Left lobe of liver (tissue), 2 donors: ENCODE data around the gene RAB17. TPM values are rescaled to one million over a fixed set of nuclear protein-coding genes. Genes with fewer than 3 reads are reported as not detected.

ENCODE experiments used
- ATAC-seq: fragments of 200-7000 bp; cut with Tn5 transposase; one replicate; pipeline ENCODE4 v1.9.1; 2020; ENCODE audit warnings: mild to moderate bottlenecking, moderate library complexity
- DNase-seq: peaks from one replicate; pipeline ENCODE4 v3.0.0-alpha.2; 2020; ENCODE audit warnings: low spot score
- total RNA-seq: library from RNA; stranded (reverse); gene quantifications from one replicate; pipeline ENCODE4 v1.2.1, GENCODE V29; 2021
- donor health status: DM: no; HTN: no; CAD: no; lungs with moderate emphysema.
- donor health status: DM: no; HTN: yes; CAD: no.

Gene RAB17
- total RNA-seq, 1 donor from 2014 or later = 88.5 TPM

DNA sequence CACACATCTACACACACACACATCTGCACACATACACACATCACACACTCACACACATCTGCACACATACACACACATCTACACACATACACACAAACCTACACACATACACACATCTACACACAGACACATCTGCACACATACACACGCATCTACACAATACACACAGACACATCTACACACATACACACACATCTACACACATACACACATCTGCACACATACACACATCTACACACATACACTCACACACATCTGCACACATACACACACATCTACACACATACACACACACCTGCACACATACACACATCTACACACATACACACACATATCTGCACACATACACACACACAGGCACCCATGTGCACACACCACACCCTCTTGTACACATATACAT is 24.6 kb downstream of the RAB17 start:
- DNase-seq (no peak), ATAC-seq (no peak)

DNA sequence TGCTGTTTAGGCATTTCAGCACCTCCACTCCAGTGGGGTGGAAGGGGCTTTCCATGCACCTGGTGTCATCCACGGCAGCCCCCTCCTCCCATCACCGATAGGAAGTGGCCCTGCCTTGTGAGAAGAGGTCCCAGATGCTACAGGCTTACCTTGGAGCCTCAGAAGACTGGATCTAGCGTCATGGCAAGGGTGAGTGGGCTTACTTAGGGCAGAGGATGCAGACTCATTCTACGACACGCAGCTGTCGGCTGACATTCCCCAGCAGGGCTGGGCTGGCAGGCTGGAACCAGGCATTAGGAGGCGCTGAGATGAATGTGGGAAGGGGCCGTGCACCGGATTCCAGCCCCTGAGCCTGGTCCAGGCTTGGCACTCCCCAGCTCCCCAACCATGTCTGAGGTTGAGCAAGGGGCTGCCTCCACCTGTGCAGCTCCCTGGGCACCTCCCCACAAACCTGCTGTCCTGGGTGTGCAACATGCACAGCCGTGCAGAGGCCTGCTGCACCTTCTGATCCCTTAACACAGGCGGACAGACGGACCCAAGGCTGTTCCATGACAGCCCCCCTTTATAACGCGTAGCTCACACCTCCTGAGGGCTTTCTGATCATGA is 25.9 kb downstream of the RAB17 start:
- no peak for DNase-seq

DNA sequence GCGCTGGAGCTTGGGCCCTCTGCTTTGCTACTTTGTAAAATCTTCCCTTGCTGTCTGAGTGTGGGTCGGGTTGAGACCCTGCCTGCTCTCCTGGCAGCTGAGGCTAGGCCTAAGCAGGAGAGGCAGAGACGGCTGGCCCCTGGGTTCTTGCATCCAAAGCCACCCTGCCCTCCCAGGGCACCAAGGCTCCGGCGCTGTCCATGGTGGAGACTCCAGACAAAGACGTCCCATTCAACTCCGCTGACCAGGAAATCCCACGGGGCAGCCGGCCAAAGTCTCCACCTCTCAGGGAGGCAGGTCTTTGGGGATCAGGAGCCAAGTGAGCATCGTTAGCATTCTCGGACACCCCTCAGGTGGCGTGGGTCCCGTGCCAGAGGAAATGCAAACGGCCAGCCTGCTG is 26.7 kb downstream of the RAB17 start:
- ATAC-seq (no peak), DNase-seq (peak; percentile 47)

More for the DNA sequence above, 25.9 kb downstream of the RAB17 start:
- no peak for ATAC-seq

DNA sequence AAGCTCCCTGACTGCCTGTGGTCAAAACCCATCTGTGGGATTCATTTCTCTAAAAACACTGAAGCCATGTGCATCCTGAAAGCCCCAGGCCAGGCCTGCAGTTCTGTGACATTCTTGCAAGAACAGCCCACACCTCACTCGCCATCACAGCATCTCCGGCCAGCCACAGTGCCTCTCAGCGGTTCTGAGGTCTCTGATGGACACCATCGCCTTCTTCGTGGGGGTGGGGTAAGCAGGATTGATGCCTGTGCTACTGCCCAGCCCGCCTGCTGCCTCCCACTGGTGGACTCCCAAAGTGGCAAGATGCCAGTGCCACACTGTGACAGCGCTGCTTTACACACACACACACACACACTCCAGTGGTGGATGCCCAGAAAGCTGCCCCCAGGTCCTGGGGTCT is 29.3 kb downstream of the RAB17 start:
- DNase-seq (no peak), ATAC-seq (no peak)

DNA sequence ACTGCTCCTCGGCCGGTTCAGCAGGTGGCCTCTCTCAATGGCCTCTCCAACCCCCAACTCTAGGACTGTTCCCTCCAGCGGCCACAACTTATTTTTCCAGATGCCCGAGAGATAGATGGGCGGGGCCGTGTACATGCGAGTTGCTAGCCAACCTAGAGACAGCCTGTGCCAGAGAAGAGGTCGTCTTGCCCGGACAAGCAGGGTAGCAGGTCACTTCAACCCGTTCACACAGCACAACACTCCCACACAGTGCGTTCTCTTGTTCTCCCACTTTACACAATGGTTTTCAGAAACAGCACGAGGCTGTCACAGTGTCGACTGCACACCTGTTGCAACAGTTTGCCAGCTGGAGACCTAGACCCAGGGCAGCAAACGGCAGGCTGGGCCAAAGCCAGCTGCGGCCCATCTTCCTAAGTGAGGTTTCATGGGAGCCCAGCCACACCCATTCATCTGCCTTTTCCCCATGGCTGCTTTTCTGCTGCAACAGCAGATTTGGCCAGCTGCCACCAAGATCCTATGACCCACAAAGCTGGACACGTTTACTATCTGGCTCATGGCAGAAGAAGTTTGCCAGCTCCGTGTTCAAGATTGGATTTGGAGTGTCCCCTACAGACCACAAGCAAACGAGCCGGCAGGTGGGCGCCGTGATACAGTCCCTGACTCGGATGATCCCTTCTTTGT is 31.4 kb downstream of the RAB17 start:
- ATAC-seq = peak; percentile 49
- DNase-seq = peak; percentile 49

DNA sequence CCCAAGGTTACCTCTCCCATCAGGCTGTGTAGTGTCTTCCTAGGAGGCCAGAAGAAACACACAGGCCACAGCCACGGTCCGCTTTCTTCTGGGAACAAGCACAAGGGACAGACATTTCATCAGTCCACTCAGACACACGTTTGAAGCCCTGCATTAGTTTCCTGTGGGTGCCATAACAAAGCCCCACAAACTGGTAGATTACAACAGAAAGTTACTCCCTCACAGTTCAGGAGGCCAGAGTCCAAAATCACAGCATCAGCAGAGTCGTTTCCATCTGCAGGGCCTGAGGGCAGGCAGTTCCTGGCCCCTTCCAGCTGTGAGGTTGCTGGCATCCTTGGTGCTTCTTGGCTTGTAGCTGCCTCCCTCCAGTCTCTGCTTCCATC is 32.9 kb downstream of the RAB17 start:
- DNase-seq (no peak), ATAC-seq (peak; percentile 38)

DNA sequence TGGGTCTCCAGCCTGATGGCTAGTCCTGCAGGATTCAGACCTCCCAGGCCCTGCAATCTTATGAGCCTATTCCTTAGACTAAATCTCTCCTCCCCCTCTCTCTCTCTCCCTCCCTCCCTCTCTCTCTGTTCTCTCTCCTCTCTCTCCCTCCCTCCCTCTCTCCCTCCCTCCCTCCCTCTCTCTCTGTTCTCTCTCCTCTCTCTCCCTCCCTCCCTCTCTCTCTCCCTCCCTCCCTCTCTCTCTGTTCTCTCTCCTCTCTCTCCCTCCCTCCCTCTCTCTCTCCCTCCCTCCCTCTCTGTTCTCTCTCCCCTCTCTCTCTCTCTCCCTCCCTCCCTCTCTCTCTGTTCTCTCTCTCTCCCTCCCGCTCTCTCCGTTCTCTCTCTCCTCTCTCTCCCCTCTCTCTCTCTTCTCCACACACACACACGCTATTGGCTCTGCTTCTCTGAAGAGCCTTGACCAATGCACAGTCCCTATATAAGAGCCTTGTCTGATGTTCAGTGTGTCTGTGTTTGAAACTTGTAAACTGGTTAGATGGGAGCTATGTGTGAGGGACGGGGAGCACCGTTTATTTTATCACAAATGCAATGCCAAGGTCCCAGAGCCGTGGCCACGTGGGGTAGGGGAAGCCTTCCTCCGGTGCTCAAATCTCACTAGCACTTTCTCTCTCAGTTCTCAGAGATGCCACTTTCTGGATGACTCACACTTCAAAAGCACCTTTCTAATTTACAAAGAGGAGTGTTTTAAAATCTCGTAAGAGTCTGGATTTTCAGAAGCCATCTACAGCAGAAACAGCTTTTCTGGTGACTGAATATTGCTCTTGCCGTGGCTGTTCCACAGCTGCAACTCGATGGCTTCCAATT is 33.5 kb downstream of the RAB17 start:
- no peak for ATAC-seq
- no peak for DNase-seq

DNA sequence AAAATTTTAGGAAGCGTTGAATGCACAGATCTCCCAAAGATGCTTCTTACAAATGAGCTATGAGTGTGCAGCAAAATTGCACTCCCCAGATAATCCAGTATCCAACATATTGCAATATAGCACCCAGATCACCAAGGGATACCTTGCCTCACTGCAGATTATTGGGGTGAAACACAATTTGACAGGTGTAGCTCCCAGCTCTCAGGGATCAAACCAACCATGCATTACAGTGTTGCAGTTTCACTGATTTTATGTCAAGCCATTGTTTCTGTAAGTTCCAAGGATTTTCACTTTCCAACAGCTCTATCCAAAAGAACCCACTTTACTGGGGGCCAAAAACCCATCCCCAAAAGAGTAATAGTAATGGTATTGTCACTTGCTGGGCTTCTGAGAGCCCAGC is 35.0 kb downstream of the RAB17 start:
- ATAC-seq (no peak), DNase-seq (no peak)

DNA sequence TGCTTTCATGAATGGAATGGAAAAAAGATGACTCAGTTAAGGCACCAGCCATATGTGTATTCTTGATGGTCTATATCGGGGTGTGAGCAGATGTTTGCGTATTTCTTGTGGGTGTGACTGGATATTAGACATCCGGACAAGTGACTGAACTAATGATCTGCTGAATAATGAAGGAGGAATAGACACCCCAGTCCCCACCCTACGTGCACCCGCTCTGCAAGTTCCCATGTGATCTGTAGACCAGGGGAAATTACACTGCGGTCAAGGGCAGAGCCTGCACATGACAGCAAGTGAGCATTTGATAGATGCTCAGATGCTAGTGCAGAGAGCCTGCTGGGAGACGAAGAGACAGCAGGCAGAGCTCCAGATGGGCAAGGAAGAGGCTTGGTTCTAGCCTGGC is 36.6 kb downstream of the RAB17 start:
- DNase-seq = no peak
- no peak for ATAC-seq

DNA sequence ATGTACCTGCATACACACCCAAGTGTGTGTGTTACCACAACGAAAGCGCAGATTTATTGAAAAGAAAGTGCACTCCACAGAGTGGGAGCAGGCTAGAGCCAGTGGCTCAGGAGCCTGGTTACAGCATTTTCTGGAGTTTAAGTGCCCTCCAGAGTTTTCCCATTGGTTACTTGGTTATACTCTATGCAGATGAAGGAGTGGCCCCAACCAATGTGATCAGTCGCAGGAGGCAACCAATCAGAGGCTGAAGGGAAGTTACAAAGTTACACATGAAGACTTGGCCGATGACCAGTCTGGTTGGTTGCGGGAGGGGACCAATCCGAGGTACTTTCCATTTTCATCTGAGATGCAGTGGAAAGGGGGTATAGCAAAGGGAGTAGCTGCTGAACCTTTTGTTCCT is 37.6 kb downstream of the RAB17 start:
- no peak for ATAC-seq
- DNase-seq = no peak

DNA sequence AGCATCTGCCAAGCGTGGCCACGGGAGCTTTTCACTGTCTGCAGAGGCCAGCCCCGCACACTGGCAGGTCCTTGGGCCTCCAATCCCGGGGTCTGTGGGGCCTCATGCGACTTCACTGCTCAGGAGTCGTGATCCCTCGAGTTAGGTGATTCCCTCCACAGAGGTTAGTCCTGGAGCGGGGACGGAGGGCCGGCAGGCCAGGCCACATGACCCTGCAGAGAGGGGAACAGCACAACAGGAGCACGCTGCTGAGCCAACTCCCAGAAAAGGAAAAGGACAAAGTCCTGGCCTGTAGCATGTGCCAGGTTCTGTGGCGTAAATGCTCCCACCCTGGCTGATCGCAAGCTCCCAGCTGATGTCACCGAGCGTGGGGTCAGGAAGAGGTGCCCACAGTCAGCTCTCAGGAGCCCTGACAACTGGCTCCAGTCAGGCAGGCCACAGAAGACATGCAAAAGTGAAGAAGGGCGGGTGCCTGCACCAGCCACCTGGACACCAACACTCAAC is 39.4 kb downstream of the RAB17 start:
- ATAC-seq = peak; percentile 80
- peak; percentile 96 for DNase-seq

DNA sequence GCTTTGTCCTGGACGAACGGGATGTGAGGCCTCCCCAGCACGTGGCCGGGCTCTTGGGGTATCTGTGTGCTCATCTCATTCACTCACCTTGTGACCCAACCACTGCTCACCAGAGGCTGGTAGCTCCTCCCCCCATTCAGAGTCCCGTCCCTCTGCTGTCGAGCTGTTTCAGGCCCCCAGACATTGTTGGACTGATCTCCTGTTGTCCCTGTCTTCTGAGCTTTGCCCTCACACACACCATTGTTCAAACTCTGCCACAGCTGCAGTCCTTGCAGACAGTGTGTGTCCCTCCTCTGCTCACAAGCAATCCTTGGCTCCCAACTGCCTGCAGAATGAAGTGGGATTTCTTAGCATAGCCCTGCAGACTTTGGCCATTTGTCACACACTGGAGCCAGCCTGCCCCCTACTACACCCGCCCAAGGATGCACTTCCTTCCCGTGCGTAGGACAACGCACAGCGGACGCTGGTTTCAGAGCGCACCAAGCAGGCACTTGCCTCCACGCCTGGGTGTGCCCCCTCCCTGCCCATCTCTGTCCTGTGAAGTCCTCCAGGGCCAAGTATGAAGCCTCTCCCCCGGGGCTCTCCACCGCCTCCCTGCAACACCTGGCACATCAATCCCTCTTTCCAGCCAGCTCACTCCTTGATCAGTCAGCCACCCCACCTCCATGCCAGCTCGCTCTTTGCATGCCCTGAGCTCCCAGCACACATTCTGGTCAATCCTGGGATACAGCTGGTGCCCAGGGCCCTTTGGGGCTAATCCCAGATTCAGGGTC is 40.7 kb downstream of the RAB17 start:
- DNase-seq = peak; percentile 77
- peak; percentile 52 for ATAC-seq

DNA sequence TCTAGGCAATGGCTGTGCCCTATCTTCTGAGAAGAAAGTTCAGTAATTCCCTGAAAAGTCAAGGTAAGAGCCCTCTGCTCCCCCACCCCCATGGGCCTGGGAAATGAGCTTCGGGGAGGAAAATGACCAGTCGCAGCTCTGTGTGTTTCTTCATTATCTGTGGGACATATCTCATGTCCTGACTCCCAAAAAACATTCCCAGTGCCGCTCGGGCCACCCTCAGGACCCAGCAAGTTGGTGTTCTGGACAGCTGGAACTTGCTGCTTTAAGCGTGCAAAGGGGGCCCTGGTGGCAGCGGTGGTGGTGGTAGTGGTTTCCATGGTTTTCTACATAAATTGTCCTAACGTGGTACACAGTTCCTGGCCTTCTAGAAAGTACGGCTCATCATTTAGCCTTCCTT is 41.3 kb downstream of the RAB17 start:
- ATAC-seq = no peak
- DNase-seq = no peak

DNA sequence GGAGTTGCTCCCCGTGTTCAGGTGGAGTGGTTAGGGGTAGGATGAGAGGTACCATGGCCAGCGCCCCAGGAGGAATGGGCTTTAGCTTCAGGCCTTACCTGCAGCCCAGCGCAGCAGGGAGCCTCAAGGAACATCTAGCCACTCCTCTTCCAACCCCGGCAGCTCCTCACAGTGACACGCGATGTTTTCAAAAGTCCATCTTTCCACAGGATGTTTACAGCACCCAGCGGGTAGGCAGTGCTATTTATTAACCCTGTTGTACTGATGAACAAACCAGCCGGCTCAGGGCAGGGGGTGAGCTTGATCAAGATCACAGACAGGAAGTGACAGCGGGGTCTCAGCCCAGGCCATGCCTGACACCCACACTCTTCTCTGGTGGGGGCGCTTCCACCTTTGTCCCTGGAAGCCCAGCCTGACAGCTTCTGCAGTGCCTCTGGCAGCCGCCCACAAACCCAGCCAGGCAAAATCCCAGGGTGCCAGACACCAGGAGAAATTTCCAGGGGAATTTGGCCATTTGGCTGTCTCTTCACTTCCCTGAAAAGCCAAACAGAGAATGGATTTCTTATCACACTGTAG is 42.6 kb downstream of the RAB17 start:
- peak; percentile 85 for DNase-seq
- peak; percentile 52 for ATAC-seq

DNA sequence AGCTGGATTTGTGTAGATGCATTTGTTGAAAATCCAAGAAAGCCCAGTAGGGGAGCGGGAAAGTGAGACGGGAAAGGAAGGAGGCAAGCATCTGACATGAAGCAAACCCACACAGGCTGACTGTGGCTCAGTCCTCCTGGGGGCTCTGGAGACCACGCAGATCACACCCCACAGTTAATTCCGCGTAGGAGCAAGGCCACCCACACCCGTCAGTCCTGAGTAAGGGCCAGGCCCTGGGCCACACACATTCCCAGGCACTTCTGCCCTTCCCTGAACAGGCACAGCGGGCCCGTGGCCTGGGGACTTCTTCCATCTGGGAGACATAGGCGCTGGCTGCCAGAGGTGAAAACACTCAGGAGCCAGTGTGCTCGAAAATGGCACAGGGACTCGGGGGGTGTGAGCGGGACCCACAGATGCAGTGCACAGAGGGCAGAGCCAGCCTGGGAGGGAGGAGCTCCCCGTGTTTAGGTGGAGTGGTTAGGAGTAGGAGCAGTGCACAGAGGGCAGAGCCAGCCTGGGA is 43.6 kb downstream of the RAB17 start:
- DNase-seq = no peak
- no peak for ATAC-seq

DNA sequence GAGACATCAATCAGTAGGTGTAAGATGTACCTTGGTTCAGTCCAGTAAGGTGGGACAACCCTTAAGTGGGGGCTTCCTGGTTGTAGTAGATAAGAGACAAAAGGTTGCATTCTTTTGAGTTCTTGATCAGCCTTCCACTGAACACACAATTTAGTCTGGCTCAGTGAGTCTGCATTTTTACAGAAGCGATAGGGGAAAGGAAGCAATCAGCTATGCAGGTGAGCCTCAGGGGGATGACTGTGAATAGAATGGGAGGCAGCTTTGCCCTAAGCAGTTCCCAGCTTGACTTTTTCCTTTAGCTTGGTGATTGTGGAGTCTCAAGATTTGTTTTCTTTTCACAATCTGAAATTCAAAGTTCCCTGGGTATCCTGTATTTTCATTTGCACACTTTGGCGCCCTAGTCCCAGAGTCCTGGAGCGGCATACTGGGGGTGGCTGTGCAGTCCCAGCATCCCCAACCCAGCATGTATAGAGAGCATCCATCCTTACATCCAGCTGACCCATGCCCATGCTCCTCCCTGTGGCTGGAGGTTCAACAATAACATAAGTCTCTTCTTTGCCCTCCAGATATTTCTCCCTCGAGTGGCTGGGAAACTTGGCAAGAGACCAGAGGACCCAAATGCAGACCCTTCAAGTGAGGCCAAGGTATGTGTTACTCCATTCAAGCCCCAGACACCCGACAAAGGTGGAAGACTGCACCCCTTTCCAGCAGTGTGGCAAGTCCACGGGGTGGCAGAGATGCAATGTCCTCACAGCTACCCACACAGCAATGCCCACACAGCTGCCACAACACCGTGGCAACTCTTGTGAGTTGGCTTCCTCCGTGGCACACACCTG is 44.3 kb downstream of the RAB17 start:
- ATAC-seq (no peak), DNase-seq (no peak)

DNA sequence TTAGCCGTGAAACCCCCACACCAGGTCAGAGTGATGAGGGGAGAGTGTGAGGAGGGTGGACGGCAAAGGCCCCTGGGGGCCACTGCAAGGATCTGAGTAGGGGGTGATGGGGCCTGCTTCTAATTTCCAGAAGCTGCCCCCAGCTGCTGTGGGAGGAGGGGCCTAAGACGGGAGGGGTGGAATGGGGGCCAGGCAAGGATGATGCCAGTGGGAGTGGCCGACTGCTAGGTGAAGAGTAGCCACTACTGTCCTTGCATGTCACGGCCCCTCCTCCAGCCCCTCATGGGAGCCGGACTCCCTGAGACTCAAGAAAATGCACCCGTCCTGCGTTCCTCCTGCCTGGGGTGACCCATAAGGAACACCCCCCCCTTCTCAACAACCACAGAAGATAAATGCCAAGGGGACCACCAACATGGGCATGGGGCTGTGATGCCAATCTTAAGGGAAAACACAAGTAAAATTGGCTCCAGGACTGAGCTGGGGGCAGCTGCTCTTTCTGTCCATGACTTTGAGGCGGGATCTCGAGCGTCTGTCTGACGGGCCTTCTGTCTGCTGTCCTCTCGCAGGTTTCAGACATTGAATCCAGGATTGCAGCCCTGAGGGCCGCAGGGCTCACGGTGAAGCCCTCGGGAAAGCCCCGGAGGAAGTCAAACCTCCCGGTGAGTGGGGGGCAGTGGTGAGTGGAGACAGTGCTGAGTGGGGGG is 48.4 kb downstream of the RAB17 start:
- DNase-seq (no peak), ATAC-seq (no peak)

DNA sequence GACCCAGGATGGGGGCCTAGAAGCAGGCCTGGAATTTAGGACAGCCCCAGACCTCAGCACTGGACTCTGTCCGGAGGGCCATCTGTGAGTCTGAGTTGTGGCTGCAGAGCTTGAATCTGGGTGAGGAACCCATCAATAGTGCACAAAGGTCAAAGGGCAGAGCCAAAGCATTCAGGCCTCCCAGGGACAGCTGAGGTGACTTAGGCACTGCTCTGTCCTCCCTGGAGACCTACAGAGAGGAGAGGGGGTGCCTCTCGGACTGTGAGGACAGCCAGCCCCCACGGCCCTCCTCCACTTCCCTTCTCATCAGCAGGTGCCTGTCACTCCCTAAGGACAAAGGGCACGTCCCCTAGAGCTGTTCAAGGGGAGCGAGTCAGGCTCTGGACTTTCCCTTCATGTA is 49.3 kb downstream of the RAB17 start:
- ATAC-seq (peak; percentile 89), DNase-seq (peak; percentile 79)

DNA sequence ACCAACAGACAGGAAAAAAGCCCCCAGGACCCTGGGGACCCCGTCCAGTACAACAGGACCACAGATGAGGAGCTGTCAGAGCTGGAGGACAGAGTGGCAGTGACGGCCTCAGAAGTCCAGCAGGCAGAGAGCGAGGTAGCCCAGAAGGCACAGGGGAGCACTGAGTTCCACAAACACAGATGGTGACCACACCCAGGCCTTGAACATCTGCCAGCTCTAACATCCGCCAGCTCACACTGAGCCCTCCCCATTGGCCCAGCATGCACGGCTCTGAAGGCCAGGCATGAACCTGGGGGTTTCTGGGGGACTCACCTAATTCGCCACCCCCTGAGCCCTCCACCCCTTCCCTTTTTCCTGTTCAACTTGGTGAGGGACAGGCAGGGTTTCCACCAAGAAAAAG is 49.7 kb downstream of the RAB17 start:
- DNase-seq (peak; percentile 73), ATAC-seq (peak; percentile 75)
